GM19351 (cell line): Measurements from ENCODE around the gene ANO1.

Experiments used
- ATAC-seq: cut with Tn5 transposase; IDR thresholded peaks from one replicate; pipeline ENCODE4 v1.9.1; 2021; ENCODE audit warnings: mild to moderate bottlenecking, moderate library complexity; ENCODE audit not compliant: unreplicated experiment

ANO1 gene

GRCh38 chr11:70158201-70158600, 80.1 kb downstream of the ANO1 start:
- ATAC-seq, result no peak

- no peak for ATAC-seq
These were observed 80.8 kb downstream of the ANO1 start for GRCh38 chr11:70158757-70159389.

- no peak for ATAC-seq
These were observed 81.8 kb downstream of the ANO1 start for GRCh38 chr11:70159627-70160570.

- ATAC-seq, result no peak
These were observed 83.0 kb downstream of the ANO1 start for GRCh38 chr11:70161043-70161625.

GRCh38 chr11:70164705-70165104, 86.6 kb downstream of the ANO1 start:
- ATAC-seq, result no peak

- ATAC-seq, result no peak
These were observed 89.0 kb downstream of the ANO1 start for GRCh38 chr11:70167120-70167519.

GRCh38 chr11:70167723-70168404, 89.7 kb downstream of the ANO1 start:
- no peak for ATAC-seq

- no peak for ATAC-seq
These were observed 90.3 kb downstream of the ANO1 start for GRCh38 chr11:70168405-70168754.

GRCh38 chr11:70169127-70169526, 91.0 kb downstream of the ANO1 start:
- no peak for ATAC-seq

- ATAC-seq, result no peak
These were observed 91.5 kb downstream of the ANO1 start for GRCh38 chr11:70169632-70170031.

GRCh38 chr11:70170596-70171210, 92.6 kb downstream of the ANO1 start:
- ATAC-seq, result no peak

GRCh38 chr11:70173018-70173417, 94.9 kb downstream of the ANO1 start:
- ATAC-seq, result no peak

GRCh38 chr11:70174547-70175235, 96.6 kb downstream of the ANO1 start:
- no peak for ATAC-seq

- no peak for ATAC-seq
These were observed 97.2 kb downstream of the ANO1 start for GRCh38 chr11:70175236-70175698.

- no peak for ATAC-seq
These were observed 99.0 kb downstream of the ANO1 start for GRCh38 chr11:70176940-70177689.

GRCh38 chr11:70180906-70181305, 102.8 kb downstream of the ANO1 start:
- ATAC-seq, result no peak

GRCh38 chr11:70182266-70182665, 104.1 kb downstream of the ANO1 start:
- no peak for ATAC-seq

GRCh38 chr11:70183032-70183431, 104.9 kb downstream of the ANO1 start:
- ATAC-seq, result no peak

- no peak for ATAC-seq
These were observed 105.5 kb downstream of the ANO1 start for GRCh38 chr11:70183483-70184176.
